ENCODE results near the gene GALNTL6. TPM values are rescaled to one million over a fixed set of nuclear protein-coding genes. Genes with fewer than 3 reads are reported as not detected.
A peak's percentile ranks its signal among the peaks of the same experiment; 100 is the strongest.

The GALNTL6 gene
- total and polyA plus RNA-seq, 2 of the 4 experiments (the other 2 are of a cell fraction): under 0.01 TPM; not detected in 1

- Histone ChIP-seq H2AK9ac (replicated peaks; ENCODE audit: low read depth, low read length, poor library complexity) (no peak overlapping the region), H2AFZ (replicated peaks; ENCODE audit: low read length, poor library complexity) (no peak overlapping the region), H2BK120ac (ENCODE audit: low read depth, low read length) (no peak overlapping the region), H3K14ac (replicated peaks; ENCODE audit: low read depth, low read length) (no peak overlapping the region), H4K91ac (ENCODE audit: insufficient read depth, low read depth, low read length) (no peak overlapping the region), H3K4me2 (ENCODE audit: low read depth, low read length) (no peak overlapping the region), H3K4me3 (ENCODE audit: insufficient read depth, low read depth, low read length) (no peak overlapping the region), H2BK5ac (ENCODE audit: low read depth, low read length, poor library complexity, severe bottlenecking) (no peak overlapping the region), H3K27me3 (ENCODE audit: control insufficient read depth, insufficient read depth, low read length) (no peaks in the 10 kb centered on the region), H3K18ac (ENCODE audit: low read depth, low read length) (no peak overlapping the region), H3K4ac (ENCODE audit: low read depth, low read length) (no peak overlapping the region), H2BK15ac (ENCODE audit: low read depth, low read length) (no peak overlapping the region), H4K20me1 (ENCODE audit: insufficient read depth, low read length) (no peaks in the 10 kb centered on the region), H3K9me3 (ENCODE audit: control insufficient read depth, insufficient read depth, low read length) (no peaks in the 10 kb centered on the region), H3K36me3 (ENCODE audit: control insufficient read depth, insufficient read depth, low read length) (no peaks in the 10 kb centered on the region), H3K4me1 (ENCODE audit: control insufficient read depth, insufficient read depth, low read length) (no peaks in the 10 kb centered on the region), H2AK5ac (ENCODE audit: low read depth, low read length) (no peak overlapping the region), H3K9me1 (ENCODE audit: insufficient read depth, low read length) (no peaks in the 10 kb centered on the region), H3K56ac (ENCODE audit: extremely low read depth, insufficient read depth, low read length) (no peak overlapping the region), H2BK20ac (ENCODE audit: low read depth, low read length) (no peak overlapping the region), H4K5ac (ENCODE audit: low read depth, low read length) (no peak overlapping the region; the same call in 1 of the 2 replicates), H3K23ac (ENCODE audit: low read depth, low read length) (no peak overlapping the region), H4K8ac (ENCODE audit: low read depth in 2 of 2, low read length in 2 of 2) (no peak overlapping the region), H3K79me1 (ENCODE audit: low read depth in 1 of 2, low read length in 2 of 2) (no peaks in the 10 kb centered on the region), H3K27ac (ENCODE audit: insufficient read depth, low read length) (no peak overlapping the region), H3K9ac (ENCODE audit: low read depth, low read length) (no peak overlapping the region)
- in situ Hi-C loops (cut with MboI; ENCODE audit: low sequenced_read_pairs) (no loop called here), intact Hi-C loops (cut with micrococcal nuclease) (no loop called here), dilution Hi-C loops (cut with HindIII; ENCODE audit: low sequenced_read_pairs, unreplicated experiment) (no loop called here)
- no TSS peak for BruUV-seq (replicated peaks)
- CTCF ChIA-PET: interaction anchor here (1.0 kb wide), 1 partner anchor 19 kb away, joined by 4 read pairs; no protein-coding TSS in a partner anchor
- DNase-seq (peak; percentile 12), ATAC-seq (ENCODE audit: low read depth) (peak; percentile 44; the same call in 1 of the 2 replicates)
- peak; percentile 21; the same call in 1 of the 2 replicates for TF ChIP-seq MAFK (IDR thresholded peaks at IDR 0.05; ENCODE audit: low read depth, low read length)
- TF ChIP-seq CEBPB (IDR thresholded peaks at IDR 0.05; ENCODE audit: low read depth, low read length): no peak
- peak; percentile 27; the same call in 1 of the 2 replicates for TF ChIP-seq NFE2L2 (IDR thresholded peaks at IDR 0.05; ENCODE audit: low read depth, low read length)
- POLR2A ChIA-PET (ENCODE audit: unreplicated experiment): no interaction called here
Measured at GRCh38 chr4:172680691-172681090, 867.5 kb downstream of the GALNTL6 start.
